Measurements from ENCODE around the gene ZSWIM6. TPM values are rescaled to one million over a fixed set of nuclear protein-coding genes. Genes with fewer than 3 reads are reported as not detected.

ZSWIM6 gene
- total RNA-seq, 1 donor from 2014 or later: 5.7 TPM

GRCh38 chr5:61477788-61478187, 145.7 kb downstream of the ZSWIM6 start:
- H3K27ac ChIP-seq (replicated peaks): no peak overlapping the region
- no peaks in the 10 kb centered on the region for H3K27me3 ChIP-seq (ENCODE audit: low read depth)
- DNase-seq: no peak
- TF ChIP-seq CTCF (IDR thresholded peaks at IDR 0.05; ENCODE audit: borderline replicate concordance): no peak
- intact Hi-C loops (cut with micrococcal nuclease): no loop called here
- H3K4me3 ChIP-seq: no peak overlapping the region
- no peaks in the 10 kb centered on the region for H3K36me3 ChIP-seq
- no peaks in the 10 kb centered on the region for H3K9me3 ChIP-seq (replicated peaks)
- peaks cover 27% of the 10 kb centered on the region for H3K4me1 ChIP-seq

GRCh38 chr5:61479850-61480614, 148.0 kb downstream of the ZSWIM6 start:
- peaks cover 24% of the 10 kb centered on the region for H3K4me1 ChIP-seq
- no peaks in the 10 kb centered on the region for H3K9me3 ChIP-seq (replicated peaks)
- no peak overlapping the region for H3K4me3 ChIP-seq
- no peak for TF ChIP-seq CTCF (IDR thresholded peaks at IDR 0.05; ENCODE audit: borderline replicate concordance)
- intact Hi-C loops (cut with micrococcal nuclease): no loop called here
- H3K36me3 ChIP-seq: no peaks in the 10 kb centered on the region
- H3K27me3 ChIP-seq (ENCODE audit: low read depth): no peaks in the 10 kb centered on the region
- no peak overlapping the region for H3K27ac ChIP-seq (replicated peaks)
- no peak for DNase-seq

- H3K27me3 ChIP-seq (ENCODE audit: low read depth): no peaks in the 10 kb centered on the region
- no peaks in the 10 kb centered on the region for H3K4me1 ChIP-seq
- peaks cover 10% of the 10 kb centered on the region for H3K9me3 ChIP-seq (replicated peaks)
- no peaks in the 10 kb centered on the region for H3K36me3 ChIP-seq
- no peak overlapping the region for H3K27ac ChIP-seq (replicated peaks)
- no peak for TF ChIP-seq CTCF (IDR thresholded peaks at IDR 0.05; ENCODE audit: borderline replicate concordance)
- intact Hi-C loops (cut with micrococcal nuclease): no loop called here
- DNase-seq: no peak
- H3K4me3 ChIP-seq: no peak overlapping the region
These were observed 150.9 kb downstream of the ZSWIM6 start for GRCh38 chr5:61482980-61483379.

- H3K4me3 ChIP-seq: no peak overlapping the region
- H3K9me3 ChIP-seq (replicated peaks): peaks cover 10% of the 10 kb centered on the region
- no peaks in the 10 kb centered on the region for H3K36me3 ChIP-seq
- peaks cover 7% of the 10 kb centered on the region for H3K4me1 ChIP-seq
- no peak for DNase-seq
- intact Hi-C loops (cut with micrococcal nuclease): no loop called here
- H3K27ac ChIP-seq (replicated peaks): no peak overlapping the region
- no peak for TF ChIP-seq CTCF (IDR thresholded peaks at IDR 0.05; ENCODE audit: borderline replicate concordance)
- no peaks in the 10 kb centered on the region for H3K27me3 ChIP-seq (ENCODE audit: low read depth)
These were observed 154.4 kb downstream of the ZSWIM6 start for GRCh38 chr5:61486476-61486875.

- Histone ChIP-seq H3K27ac (replicated peaks) (no peak overlapping the region), H3K9me3 (replicated peaks) (peaks cover 10% of the 10 kb centered on the region), H3K4me1 (peaks cover 7% of the 10 kb centered on the region), H3K4me3 (no peak overlapping the region), H3K27me3 (ENCODE audit: low read depth) (no peaks in the 10 kb centered on the region), H3K36me3 (peaks cover 3% of the 10 kb centered on the region)
- intact Hi-C loops (cut with micrococcal nuclease): no loop called here
- DNase-seq: no peak
- no peak for TF ChIP-seq CTCF (IDR thresholded peaks at IDR 0.05; ENCODE audit: borderline replicate concordance)
These were observed 157.5 kb downstream of the ZSWIM6 start for GRCh38 chr5:61489574-61489973.

All from left ventricle myocardium inferior (tissue), 1 donor.